Measurements from ENCODE around the gene SHROOM3.

- no peak for TF ChIP-seq POLR2AphosphoS5 (IDR thresholded peaks at IDR 0.05)
- TF ChIP-seq CTCF (IDR thresholded peaks at IDR 0.05), result no peak
Observed at GRCh38 chr4:76679691-76680090, 244.7 kb downstream of the SHROOM3 start.
